ENCODE measurements around the gene SYNE2. TPM values are rescaled to one million over a fixed set of nuclear protein-coding genes. Genes with fewer than 3 reads are reported as not detected.

SYNE2 gene
- total and polyA plus RNA-seq, 10 of the 15 experiments (the other 5 are each of a cell fraction or from before 2014, with no cell fraction given) = 2.1 to 52.7 (median 38.1) TPM

GRCh38 chr14:64119500-64119899 lies 266.7 kb downstream of the SYNE2 start:
- FAIRE-seq (no peak), DNase-seq (ENCODE audit: low read depth, low spot score) (no peak), ATAC-seq (no peak)
- RAD21 ChIA-PET (ENCODE audit: unreplicated experiment) = no interaction called here
- SMC1A ChIA-PET (ENCODE audit: uncharacterized antibody, unreplicated experiment) = no interaction called here
- no TSS peak for BruUV-seq (replicated peaks)
- CTCF ChIA-PET = interaction anchor here (1.5 kb wide), 1 partner anchor 176 kb away, joined by 4 read pairs; no protein-coding TSS in a partner anchor
- H4K20me1 ChIP-seq (ENCODE audit: control insufficient read depth, insufficient read depth) = no peaks in the 10 kb centered on the region
- no peak overlapping the region for H3K9ac ChIP-seq (ENCODE audit: control insufficient read depth, insufficient read depth, low read length)
- peaks cover 9 to 20% of the 10 kb centered on the region in 2 experiments for H3K36me3 ChIP-seq (ENCODE audit: control insufficient read depth in 2 of 2, insufficient read depth in 2 of 2, low read length in 1 of 2)
- in situ Hi-C loops (cut with MboI) = no loop called here
- no peak overlapping the region for H3K4me3 ChIP-seq
- no peak overlapping the region for H3K27ac ChIP-seq (ENCODE audit: control insufficient read depth, insufficient read depth)
- H3K4me1 ChIP-seq (ENCODE audit: control insufficient read depth, insufficient read depth, low read length) = no peaks in the 10 kb centered on the region
- H3K79me2 ChIP-seq (ENCODE audit: control insufficient read depth, insufficient read depth, low read length) = no peaks in the 10 kb centered on the region
- no peaks in the 10 kb centered on the region for H3K27me3 ChIP-seq (replicated peaks in 1 of 2; ENCODE audit: control insufficient read depth in 2 of 2, insufficient read depth in 2 of 2, low read length in 1 of 2)
- no peak overlapping the region for H3K4me2 ChIP-seq (ENCODE audit: control insufficient read depth, insufficient read depth)
- intact Hi-C loops (cut with micrococcal nuclease; ENCODE audit: unreplicated experiment) = no loop called here
- no peaks in the 10 kb centered on the region for H3K9me3 ChIP-seq (replicated peaks; ENCODE audit: control insufficient read depth, insufficient read depth, low read length)
- no peak overlapping the region for H2AFZ ChIP-seq (ENCODE audit: control insufficient read depth, low read depth, low read length)
- POLR2A ChIA-PET = no interaction called here
- WGBS (ENCODE audit: insufficient coverage, insufficient replicate concordance, low lambda C conversion rate, missing lambda C conversion rate) = 98% methylated on average over 2 of the region's 2 CpGs
- TF ChIP-seq POU2F2 (IDR thresholded peaks at IDR 0.05; ENCODE audit: borderline replicate concordance, low read depth, low read length) (no peak), RAD51 (IDR thresholded peaks at IDR 0.05) (no peak), ESRRA (IDR thresholded peaks at IDR 0.05; ENCODE audit: low read length) (no peak), PRDM15 (CRISPR knock-in tag; IDR thresholded peaks at IDR 0.05) (no peak), CREM (IDR thresholded peaks at IDR 0.05; ENCODE audit: low read depth) (no peak), BMI1 (IDR thresholded peaks at IDR 0.05; ENCODE audit: borderline replicate concordance) (no peak), DPF2 (IDR thresholded peaks at IDR 0.05) (no peak), ATF2 (IDR thresholded peaks at IDR 0.05; ENCODE audit: low read length) (no peak), HDGF (IDR thresholded peaks at IDR 0.05) (no peak), ZBTB4 (CRISPR knock-in tag; IDR thresholded peaks at IDR 0.05) (no peak), IKZF1 (conservative IDR thresholded peaks at IDR 0.05) (no peak), BCLAF1 (IDR thresholded peaks at IDR 0.05) (no peak), STAT1 (conservative IDR thresholded peaks at IDR 0.05) (no peak), ASH2L (IDR thresholded peaks at IDR 0.05; ENCODE audit: borderline replicate concordance, low read depth) (no peak), NR2F1 (conservative IDR thresholded peaks at IDR 0.05) (no peak), BACH1 (IDR thresholded peaks at IDR 0.05; ENCODE audit: borderline replicate concordance) (no peak)
